GM19452 (cell line): Measurements from ENCODE around the gene STON1.
"Not testable (repeated sequence)": the region's sequence is repeated elsewhere in the genome, so short reads cannot be mapped to it uniquely, and the experiment has no call there.

ENCODE experiments used
- ATAC-seq: cut with Tn5 transposase; IDR thresholded peaks from one replicate; pipeline ENCODE4 v1.9.1; 2021; ENCODE audit not compliant: unreplicated experiment

STON1 gene

DNA sequence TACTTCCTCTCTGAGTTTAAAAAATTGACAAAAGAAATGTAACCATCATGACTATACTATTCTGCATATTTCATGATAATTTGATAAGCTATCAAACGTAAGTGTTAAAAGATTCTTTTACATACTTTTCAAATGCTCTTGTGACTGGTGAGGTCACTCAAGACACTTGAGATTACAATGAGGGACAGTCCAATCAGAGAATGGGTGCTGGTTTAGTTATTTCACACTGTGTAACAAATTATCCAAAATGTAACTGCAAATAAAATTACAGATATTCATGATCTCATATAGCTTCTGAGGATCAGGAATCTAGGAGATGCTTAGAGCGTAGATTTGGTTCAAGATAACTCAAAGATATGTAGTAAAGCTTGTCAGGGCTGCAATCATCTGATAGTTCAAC, 83.3 kb downstream of the STON1 start:
- no peak for ATAC-seq

DNA sequence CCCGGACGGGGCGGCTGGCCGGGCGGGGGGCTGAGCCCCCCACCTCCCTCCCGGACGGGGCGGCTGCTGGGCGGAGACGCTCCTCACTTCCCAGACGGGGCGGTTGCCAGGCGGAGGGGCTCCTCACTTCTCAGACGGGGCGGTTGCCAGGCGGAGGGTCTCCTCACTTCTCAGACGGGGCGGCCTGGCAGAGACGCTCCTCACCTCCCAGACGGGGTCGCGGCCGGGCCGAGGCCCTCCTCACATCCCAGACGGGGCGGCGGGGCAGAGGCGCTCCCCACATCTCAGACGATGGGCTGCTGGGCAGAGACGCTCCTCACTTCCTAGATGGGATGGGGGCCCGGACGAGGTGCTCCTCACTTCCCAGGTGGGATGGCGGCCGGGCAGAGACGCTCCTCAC, 84.6 kb downstream of the STON1 start:
- ATAC-seq = not testable (repeated sequence)

DNA sequence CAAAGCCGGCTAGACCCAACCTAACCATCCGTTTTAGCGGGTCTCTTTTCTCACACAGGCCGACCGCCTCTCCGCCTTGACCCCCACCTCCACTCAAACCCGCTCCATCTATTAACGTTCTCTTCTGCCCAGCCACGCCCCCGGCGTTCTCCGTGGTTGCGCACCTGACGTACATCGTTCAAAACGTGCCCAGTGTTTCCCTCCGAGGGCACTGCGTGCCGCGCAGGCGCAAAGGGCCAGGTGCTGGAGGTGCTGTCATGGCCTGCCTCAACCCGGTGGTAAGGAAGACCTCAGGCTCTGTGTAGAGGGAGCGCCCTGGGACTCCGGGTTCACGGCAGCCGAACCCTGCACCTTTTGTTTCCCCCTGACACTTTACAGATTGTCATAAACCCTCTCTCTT, 87.7 kb downstream of the STON1 start, which contains the start of gene GTF2A1L:
GTF2A1L (plus strand) TSS at position 239 of the 400 bp plus-strand sequence; CDS start at position 258, 19 bp downstream.
- ATAC-seq = no peak

DNA sequence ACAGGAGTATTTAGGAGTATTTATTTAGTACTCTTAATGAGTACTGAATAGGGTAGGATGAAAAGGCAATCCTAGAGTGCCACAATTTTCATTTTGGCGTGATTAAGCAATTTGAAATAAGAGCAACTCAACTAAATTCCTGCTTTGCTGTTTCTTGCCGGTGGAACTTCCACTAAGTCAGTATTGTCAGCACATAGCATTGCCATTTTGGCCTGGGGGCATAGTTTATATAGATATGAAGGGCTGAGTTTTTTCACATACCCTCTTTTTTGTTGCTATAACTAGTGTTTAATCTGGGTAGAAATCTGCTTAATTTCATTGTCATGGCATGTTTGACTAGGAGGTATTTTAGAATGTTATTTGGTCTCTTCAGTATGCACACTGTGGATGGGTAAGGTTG, 89.6 kb downstream of the STON1 start:
- ATAC-seq = no peak

DNA sequence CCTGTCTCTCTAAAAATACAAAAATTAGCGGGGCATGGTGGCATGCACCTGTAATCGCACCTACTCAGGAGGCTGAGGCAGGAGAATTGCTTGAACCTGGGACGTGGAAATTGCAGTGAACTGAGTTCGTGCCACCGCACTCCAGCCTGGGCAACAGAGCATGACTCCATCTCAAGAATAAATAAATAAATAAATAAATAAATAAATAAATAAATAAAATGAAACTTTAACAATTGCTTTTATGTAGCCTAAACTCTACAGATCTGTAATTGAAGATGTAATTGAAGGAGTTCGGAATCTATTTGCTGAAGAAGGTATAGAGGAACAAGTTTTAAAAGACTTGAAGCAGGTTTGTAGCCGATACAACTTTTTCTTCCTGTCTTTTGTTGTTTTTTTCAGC, 90.7 kb downstream of the STON1 start:
- ATAC-seq = no peak

DNA sequence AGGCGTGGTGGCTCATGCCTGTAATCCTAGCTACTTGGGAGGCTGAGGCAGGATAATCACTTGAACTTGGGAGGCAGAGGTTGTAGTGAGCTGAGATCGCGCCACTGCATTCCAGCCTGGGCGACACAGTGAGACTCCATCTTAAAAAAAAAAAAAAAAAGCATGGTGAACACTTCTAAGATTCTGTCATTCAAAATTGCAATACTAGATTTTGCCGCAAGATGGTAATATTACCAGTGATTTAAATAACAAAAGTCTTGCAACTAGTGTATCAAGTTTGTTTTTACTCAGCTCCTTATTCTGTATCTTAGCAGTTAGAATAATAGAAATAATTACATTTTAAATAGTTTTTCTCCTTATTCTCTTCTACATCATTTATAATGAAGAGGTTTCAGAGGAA, 92.7 kb downstream of the STON1 start:
- not testable (repeated sequence) for ATAC-seq

DNA sequence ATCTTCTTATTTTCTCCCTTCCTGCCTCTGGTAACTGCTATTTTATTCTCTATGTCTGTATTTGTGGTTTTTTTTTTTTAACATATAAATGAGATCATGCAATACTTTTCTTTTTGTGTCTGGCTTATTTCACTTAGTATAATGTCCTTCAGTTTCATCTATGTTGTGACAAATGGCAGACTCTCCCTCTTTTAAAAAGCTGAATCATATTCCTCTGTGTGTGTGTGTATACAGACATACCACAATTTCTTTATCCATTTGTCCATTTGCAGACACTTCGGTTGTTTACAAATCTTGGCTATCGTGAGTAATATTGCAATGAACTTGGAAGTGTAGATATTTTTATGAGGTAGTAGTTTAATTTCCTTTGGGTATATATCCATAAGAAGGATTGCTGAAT, 94.7 kb downstream of the STON1 start:
- ATAC-seq = no peak

DNA sequence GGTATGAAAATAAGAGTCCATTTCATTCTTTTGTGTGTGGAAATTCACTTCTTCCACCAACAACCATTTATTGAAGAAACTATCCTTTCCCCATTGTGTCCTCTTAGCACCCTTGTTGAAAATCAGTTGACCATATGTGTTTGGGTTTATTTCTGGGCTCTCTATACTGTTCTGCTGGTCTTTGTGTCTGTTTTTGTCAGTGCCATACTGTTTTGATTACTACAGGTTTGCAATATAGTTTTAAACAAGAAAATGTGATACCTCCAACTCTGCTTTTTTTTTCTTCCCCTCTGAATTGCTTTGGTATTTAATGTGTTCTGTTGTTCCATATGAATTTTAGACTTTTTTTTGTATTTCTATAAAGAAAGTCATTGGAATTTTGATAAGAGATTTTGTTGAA, 96.1 kb downstream of the STON1 start:
- no peak for ATAC-seq

DNA sequence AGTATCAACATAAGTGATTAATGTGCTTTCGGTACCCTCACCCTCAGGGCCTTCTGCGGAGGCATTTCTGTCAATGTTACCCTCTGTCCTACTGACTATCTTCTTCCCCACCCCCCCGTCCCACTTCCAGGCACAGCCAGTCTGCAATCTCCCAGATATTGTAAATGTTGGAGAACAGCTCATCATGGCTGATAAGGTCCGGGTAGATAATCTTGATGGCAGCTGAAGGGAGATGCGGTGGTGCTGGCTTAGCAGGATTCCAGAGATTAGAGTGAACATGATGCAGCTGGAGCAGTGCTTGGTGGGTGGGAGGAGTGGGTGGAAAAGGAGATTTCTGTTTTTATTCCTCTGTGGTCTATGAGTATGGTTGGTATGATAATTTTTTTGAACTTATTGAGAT, 103.2 kb downstream of the STON1 start:
- ATAC-seq = no peak

DNA sequence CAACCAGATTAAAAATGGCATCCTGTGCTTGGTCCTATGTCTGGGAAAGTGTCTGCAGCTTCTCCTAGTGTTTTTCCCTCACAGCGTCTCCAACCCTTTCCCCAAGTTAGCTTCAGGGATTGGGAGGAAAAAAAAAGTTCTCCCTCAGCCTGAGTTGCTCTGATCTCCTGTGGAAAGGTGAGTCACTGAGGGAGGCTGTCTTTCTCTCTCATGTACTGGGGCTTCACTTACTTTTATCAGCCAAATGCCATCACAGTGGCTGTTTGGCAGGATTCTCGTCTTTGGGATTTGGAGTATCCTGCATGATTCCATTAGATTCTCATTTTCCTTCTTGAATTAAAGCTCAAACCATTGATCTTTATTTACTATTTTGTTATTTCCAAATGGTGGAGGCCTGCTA, 105.8 kb downstream of the STON1 start:
- ATAC-seq = no peak

DNA sequence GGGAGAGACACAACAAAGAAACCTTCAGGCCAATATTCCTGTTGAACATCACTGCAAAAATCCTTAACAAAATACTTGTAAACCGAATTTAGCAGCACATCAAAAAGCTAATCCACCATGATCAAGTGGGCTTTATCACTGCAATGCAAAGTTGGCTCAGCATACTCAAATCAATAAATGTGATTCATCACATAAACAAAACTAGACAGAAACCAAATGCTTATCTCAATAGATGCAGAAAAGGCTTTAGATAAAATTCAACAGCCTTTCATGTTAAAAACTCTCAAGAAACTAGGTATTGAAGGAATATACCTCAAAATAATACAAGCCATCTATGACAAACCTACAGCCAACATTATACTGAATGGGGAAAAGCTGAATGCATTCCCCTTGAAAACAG, 108.3 kb downstream of the STON1 start:
- no peak for ATAC-seq
